GM18909 (cell line): ENCODE results near the gene CDKAL1.

ENCODE experiments used
- ATAC-seq: cut with Tn5 transposase; IDR thresholded peaks from one replicate; pipeline ENCODE4 v1.9.1; 2021; ENCODE audit warnings: mild to moderate bottlenecking; ENCODE audit not compliant: unreplicated experiment, poor library complexity

Gene CDKAL1

DNA sequence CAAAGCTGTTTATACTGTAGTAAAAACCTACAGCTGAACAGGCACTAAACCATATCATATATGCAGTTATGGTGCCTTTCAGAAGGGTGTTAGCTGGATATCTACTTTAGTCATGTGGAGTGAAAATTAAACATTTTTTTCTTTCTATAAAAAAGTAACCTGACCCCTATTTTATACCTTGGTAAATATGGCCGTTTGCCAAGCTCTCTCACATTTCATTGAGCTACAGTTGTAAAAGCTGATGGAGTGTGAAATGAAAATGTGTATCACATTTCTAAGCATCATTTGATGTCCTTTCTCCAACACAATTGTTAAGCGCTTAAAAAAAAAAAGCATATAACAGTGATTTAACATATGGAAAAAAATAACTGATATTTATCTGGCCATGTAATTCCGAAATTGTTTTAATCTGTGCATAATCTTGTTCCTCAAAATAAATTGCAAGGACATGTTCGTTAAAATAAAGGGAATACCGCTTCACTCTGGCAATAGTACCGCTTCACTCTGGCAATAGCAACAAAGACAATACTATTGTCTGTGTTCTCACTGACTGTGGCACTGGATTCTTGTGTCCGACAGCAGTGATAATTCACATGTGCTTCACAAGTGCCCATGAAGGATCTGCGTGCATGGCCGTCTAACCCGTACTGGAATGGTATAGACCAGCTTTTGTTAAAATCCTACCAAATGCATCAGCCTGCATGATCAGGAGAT lies 667.5 kb downstream of the CDKAL1 start:
- ATAC-seq = no peak

DNA sequence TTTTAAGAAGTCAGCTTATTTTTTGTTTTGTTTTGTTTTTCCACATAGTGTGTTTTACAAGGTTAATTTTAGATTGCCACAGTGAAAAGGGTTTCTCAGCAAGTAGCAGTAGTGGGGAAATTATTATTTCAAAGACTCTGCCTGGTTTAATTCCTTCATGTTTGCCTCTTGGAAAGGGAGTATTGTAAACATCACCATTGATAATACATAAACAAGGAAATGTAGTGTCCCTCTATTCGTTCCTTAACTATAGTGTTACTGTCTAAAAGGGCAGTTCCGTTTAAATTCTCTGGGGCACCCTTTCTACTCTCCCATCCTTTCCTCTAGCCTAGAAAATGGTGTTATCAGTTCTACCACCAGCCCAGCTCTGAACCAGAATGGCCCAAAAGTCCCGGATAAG lies 668.3 kb downstream of the CDKAL1 start:
- no peak for ATAC-seq

DNA sequence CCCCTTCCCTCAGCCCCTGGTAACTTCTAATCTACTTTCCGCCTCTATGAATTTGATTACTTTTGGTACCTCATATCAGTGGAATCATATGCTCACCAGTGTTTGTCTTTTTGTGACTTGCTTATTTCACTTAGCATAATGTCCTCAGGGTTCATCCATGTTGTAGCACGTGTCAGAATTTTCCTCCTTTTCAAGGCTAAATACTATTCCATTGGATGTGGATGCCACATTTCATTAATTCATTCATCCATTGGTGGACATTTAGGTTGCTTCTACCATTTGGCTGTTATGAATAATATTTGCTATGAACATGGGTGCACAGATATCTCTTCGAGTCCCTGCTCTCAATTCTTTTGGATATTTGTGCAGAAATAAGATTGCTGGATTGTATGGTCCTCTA lies 670.7 kb downstream of the CDKAL1 start:
- ATAC-seq = no peak

DNA sequence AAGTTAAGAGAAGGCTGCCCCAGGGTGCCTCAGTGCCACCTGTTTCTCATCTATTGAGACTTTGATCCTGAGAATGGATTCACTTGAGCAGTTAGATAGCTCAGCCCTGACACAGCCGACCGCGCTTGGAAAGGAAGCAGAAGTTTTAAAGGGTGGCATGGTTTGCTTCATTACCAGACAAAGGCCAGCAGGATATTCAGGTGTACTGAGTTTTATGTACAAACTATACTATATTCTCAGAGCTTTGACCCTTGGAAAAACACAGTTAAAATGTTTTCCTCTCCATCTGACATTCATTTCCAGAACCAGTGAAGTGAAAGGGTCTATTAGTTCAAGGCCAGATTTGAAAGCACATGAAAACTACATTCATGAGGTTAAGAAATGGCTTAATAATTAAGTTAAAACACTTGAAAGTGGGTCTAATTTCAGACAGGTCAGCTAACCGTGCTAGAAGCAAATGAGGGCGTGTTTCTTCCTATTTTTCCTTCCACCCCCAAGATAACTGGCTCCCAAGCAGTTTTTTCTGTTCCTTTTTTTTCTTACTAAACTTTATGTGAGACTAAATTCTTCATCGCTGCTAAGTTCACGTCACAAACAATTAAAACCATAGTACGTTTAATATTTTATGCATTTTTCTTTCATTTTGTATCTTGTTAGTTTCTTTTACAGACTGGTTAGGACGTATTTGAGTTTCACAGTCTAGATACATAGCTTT lies 674.0 kb downstream of the CDKAL1 start:
- peak; percentile 71 for ATAC-seq

DNA sequence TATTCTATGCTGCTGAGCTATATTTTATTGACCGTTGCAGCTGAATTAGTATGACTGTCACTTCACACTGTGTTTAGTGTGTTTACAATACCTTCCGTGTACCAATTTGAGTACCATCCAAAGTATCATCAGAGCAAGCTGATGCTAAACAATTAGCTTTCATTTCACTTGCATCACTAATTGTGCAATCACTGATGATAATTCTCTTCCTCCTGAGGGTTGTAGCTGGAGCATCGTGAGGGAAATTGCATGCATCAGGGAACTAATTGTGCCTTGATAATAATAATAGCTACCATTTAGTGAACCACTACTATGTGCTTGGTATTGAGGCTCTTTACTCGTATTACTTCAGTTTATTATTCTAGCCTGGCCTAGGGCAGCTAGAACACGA lies 674.5 kb downstream of the CDKAL1 start:
- ATAC-seq = no peak

DNA sequence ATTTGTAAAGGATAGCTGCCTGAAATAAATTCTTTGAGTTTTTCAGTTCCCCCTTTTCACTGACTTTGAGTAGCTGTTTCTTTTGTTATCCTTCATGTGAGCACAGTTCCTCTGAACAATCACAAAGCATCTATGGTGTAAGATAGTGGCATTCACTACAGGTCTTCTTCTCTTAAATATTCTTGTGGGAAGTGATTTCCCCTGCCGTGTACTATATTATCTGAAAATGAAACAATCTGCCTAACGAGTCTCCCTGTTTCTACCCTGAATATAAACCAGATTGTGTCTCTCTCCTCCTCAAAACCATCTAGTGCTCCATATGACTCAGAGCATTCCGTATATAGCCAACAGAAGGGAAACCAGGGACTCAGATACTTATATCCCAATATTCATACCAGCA lies 679.2 kb downstream of the CDKAL1 start:
- ATAC-seq = peak; percentile 66

DNA sequence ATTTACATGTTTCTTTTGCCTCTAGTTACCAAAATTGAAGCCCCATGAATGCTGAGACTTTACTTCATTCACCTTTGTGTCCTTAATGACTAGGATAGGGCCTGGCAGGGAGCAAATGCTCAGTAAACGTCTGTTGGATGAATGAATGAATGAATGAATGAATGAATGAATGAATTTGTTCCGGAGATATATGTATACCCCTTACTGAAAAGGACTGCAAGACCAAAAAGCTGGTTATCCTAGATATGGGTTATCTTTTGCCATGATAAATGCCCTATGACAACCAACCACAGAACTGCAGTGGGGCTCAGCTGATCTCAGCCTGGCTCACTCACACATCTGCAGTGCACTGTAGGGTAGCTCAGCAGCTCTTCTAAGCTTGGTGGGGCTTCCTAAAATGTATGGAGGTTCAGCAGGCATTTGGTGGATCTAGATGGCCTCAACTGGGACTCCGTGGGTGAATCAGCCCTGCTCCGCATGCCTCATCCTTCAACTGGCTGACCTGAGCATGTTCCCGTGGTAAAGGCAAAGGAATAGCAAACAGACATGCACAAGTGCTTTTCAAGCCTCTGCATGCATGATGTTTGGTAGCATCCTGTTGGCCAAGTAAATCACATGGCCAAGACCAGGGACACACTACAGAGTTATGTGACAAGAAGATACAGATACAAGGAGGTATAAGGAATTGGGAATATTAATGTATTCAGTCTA lies 680.6 kb downstream of the CDKAL1 start:
- ATAC-seq = no peak

DNA sequence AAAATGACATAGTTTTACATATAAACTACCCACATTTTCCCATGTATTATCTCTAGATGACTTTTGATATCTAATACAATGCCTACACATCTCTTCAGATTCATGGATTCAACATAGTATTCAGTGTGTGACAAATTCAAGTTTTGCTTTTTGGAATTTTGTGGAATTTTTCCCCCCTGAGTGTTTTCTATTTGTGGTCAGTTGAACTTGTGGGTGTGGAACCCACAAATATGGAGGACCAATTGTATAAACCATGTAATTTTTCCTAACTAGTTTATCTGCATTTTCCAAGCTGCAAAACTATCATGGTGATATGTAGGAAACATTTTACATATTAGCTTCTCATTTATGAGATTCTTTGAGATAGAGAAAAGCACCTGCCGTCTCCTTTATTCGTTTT lies 685.0 kb downstream of the CDKAL1 start:
- no peak for ATAC-seq

DNA sequence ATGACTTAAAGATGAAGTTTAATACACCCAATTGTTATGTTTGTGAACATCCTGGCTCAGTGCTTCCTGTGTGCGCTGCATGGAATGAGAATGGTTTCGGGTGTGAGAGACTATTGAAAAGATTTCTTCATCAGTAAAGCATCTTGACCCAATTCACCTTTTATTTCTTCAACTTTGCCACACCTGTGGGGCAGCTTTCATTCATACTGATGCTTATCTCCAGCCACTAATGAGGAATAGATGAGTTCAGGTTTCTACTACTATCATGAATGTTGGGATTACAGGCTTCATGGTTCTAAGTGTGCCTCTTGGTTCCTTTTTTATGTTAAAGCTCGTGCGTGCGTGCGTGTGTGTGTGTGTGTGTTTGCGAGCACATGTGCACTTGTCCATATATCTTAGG lies 685.6 kb downstream of the CDKAL1 start:
- no peak for ATAC-seq

DNA sequence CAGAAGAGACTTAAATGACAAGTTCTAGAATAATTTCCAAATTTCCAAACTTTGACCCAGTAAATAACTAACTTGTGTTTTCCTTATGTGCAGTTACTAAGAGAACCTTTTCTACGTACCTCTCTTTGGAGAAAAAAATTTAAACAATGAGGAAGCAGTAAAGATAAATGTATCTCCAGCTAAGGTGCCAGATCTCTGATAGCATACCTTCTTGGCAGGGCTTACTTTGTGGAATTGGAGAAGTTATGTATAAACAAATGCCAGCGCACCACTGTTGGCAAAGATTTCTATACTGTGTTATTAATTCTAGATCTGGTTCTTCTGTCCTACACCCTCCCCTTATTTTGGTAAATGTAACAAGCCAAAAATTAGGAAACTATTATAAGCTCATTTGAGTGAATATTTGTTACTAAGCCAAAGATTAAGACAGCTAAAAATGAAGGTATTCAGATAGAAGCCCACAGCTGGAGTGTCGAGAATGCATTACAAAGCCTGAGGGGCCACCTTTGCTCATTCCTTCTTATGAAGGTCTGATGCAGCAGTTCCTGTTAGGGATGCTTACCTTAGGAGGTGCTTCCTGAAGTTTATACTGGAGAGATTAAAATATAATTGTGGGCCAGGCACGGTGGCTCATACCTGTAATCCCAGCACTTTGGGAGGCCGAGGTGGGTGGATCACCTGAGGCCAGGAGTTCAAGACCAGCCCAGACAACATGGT lies 686.2 kb downstream of the CDKAL1 start:
- ATAC-seq = no peak

DNA sequence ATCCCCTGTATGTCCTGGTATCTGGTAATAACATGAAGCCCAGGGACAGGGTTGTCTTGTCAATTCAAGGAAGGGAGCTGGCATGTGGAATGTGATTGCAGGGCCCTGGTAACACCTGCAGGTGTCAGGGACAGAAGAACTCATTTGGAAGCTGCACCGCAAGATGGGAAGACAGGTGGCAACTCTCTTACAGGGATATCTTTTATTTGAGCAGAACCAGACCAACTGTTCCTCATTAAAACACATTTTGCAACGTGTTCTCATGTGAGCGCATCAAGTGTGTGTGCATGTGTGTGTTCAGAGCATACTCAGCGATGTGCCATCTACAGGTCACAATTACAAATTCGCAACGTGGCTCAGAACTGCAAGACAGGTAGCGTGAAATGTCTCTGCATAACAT lies 688.4 kb downstream of the CDKAL1 start:
- ATAC-seq = no peak

DNA sequence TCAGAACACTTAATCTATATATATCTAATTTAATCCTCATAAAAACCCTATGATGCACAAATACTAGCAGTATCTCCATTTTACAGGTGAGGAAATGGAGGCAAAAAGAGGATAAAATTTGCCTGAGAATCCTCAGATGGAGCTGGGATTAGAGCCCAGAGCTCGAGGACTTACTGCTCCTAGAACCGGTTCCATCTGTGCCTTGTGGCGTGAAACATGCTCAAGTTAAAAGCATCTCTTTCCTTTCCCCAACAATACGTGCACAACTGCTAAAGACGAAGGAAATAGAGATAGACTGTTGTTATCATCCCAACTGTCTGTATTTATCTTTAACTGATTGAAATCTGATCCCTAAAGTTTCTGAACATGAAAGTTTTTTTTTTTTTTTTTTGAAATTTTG lies 691.7 kb downstream of the CDKAL1 start:
- ATAC-seq = no peak

DNA sequence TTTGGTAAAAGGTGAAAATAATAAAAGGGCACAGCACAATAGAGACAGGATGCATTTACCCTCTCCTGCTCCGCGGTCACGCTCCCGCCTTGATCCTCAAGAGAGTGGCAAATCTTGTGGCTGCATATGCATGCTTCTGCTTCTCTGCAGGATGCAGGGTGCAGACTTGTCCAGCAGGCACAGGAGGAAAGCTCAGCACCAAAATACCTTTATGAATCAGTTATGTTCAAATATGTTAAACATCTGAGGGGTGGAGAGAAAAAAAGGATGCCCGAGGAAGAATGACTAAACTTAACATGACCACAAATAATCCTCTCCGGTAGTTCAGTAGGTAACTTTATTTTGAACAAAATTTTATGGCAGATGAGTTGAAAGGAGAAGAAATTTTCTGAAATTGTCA lies 693.2 kb downstream of the CDKAL1 start:
- no peak for ATAC-seq

DNA sequence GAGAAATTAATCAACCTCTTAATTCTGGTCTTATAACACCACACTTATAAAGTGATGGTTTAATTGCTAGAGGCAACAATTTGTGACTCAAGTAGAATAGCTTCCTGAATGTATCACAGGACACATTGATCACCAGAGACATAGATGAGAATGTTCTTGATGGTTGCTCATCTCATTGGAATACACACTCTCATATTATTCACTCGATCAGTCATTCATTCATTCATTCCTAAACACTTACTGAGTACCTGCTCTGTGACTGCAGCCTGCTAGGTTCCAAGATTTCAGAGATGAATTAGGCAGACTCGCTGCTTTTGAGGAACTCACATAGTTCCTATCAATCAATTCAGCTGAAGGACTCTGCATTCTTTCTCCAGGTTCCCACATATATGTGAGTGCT lies 694.2 kb downstream of the CDKAL1 start:
- ATAC-seq = no peak

DNA sequence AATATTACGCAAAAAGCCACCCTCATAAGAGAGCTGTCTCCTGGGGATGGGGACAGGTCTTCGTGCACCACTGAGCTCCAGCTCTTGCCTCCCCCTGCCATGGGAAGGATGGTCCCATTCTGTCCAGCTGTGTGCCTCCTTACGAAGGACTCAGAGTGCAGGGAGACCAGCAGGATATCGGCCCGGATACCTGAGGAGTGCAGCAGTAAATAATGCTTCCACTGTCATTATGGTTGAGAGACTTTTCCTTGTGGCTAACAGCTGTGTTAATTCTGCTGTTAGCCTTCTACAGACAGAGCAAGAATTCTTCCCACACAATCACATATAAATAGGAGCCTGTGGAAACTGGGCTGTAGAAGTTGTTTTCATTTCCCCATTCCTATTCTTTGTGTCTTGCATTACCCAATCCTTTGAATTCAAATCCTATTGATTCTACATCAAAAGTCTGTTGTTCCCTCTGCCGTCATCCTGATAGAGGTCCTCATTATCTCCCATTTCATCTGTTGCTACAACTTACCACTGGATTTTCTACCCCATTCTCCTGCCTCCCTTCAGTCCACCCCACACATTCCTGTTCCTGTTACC lies 694.7 kb downstream of the CDKAL1 start:
- ATAC-seq = no peak

DNA sequence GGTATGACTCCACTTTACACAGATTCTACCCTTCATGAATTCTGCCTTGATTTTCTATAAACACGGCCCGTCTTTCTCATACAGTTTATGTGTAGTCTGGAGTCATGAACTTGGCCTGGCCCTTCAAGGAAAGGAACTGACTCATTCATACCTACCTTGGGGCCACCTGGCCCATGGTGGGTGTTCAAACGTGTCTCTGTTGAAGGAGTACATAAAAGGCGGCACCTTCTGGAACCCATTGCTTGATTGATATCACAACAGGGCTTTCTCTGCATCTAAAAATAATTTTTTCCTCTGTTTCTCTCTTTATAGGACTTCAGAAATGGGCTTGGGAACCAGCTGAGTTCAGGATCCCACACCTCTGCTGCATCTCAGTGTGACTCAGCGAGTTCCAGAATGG lies 696.3 kb downstream of the CDKAL1 start:
- ATAC-seq = no peak

DNA sequence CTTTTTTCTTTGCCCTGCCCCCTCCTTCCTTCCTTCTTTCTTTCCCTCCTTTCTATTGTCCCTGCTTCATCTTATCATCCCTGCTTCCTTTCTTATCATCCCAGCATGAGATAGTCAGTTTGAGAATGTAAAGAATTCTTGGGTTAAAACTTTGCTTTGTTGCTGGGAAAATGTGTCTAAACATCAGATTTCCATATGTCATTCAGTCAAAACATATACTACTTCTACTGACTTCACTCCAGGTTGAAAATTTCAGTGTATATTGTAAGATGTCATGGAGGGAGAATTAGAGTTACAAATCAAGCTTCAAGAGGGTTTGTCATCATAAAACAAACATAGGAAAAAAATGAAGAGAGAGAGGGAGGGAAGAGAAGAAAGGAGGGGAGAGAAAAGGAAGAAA lies 700.9 kb downstream of the CDKAL1 start:
- ATAC-seq = no peak

DNA sequence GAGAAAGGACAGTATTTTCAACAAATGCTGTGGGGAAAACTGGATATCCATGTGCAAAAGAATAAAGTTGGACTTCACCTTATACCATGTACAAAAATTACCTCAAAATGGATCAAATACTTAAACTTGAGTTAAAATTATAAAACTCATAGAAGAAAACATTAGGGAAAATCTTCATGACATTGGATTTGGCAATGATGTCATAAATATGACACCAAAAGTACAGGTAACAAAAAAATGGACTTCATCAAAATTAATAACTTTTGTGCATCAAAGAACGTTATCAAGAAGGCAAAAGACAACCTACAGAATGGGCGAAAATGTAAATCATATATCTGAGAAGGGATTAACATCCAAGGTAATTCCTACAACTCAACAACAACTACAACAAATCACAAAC lies 704.0 kb downstream of the CDKAL1 start:
- ATAC-seq = no peak

DNA sequence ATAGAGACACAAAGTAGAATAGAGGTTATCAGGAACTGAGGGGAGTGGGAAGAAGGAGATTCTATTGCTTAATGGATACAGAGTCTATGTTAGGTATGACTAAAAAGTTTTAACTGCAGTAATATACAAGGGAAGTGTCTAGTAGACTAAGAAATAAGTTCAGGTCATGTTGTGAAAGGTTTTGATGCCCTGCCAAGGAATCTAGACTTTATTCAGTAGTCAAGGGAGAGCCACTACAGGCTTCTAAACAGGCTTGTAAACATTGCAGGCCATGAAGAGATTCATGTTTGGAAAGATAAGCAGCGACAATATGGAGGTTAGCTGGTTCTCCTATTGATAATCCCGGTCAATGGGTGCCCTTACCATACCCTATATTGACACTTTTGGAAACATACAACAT lies 706.5 kb downstream of the CDKAL1 start:
- ATAC-seq = no peak

DNA sequence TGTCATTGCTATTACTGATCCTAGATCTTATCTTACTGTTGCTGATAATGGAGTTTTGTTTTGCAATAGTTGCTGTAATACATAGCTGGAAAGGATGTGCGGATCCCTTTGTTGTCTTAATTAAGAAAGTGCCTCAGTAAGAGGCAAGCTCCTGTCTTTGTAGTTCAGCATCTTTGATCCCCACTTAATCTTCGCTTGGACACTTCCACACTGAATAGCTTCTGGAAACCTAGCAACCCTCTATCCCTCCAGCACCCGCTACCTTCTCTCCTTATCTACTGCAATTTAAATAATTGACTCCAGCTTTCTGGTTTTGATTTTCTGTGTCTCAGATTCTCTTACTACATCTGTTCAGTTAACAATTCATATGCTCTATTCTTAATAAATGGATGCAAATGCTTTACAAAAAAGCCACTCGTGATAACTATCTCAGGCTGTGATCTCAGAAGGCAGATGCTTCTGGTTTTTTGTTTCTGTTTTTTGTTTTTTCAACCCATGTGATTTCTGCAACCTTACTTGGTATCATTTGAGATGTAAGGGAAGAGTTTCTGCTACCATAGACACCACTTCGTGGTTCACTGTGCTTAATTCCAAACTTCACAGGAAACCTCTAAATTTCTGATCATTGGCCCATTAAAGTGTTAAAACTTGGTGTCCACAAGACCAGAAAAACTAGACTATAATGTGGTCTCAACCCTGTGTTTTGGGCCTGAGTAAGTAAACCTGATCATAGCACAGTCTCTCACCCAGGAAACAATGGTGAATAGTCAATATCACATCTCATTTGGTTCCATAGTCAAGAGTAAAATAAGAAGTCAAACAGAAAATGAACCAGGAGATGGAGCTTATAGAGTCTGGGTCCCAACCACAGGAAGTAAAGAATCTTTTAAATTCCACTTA lies 707.2 kb downstream of the CDKAL1 start:
- ATAC-seq = no peak
